HG02588 (cell line): ENCODE measurements around the gene CXCL13.
"Not testable (repeated sequence)": the region's sequence is repeated elsewhere in the genome, so short reads cannot be mapped to it uniquely, and the experiment has no call there.

Experiments used
- ATAC-seq: cut with Tn5 transposase; IDR thresholded peaks from one replicate; pipeline ENCODE4 v1.9.1; 2021; ENCODE audit warnings: mild to moderate bottlenecking, moderate library complexity; ENCODE audit not compliant: unreplicated experiment

Gene CXCL13

DNA sequence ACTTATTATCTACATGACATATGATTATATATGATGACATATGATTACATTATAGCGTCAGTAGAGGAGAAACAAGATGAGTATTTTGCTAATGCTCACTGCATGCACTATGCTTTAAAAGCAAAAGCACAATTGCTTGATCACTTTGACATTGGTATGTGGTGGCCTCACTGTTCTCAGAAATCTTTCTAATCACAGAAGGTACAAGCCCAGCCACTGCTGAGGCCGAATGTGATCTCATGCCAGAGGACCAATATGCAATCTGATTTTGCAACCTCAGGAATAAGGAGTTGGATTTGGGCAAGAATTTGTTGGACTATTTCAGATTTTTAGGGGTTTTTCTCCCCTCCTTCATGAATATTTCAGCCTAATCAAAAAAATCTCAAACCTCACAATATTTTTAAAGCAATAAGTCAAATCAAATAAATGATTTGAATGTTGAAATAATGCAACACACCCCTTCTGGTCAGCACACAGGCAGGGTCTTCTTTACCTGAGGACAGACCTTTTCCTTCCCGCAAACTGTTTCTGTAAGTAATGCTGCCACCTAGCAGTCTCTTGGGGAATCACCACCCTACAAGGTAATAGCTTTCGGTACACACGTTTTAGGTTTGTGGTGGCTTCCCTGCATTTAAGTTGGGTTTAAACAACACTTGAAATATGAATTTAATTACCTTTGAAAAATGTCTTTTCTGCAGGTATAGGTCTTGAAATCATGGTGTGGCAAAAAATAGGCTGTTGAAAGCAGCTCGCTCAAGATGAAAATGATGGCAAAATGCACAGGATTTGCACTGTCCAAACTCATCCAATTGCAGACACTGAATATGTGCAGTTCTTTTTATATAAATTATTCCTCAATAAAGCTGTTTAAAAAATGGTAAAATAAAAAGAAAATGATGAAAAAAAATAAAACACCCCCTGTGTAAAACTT lies 4.8 kb upstream of the CXCL13 start:
- ATAC-seq = peak; percentile 50

DNA sequence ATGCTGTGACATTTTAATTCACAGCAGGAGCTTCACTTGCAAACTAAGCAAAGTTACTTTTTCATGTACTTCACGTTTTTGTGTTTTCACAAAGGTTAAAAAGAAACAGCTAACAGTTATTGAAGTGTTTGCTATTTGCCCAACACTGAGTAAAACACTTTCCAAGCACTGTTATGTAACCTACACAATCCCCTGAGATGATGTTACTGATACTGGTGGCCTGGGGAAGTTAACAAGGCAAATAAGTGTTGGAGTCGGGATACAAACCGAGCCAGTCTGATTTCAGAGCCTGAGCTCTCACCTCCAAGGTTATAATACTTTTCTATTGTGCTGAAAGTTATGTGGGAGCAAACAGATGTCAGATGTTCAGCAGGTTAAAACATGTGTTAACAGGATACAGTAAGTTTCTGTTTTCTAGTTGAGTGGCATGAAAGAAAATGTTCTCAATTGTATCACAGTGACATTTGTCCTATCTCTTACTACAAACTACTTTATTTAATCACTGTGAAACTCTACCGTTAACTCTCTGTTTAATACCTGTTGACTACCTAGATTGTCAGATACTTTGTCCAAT lies 3.9 kb upstream of the CXCL13 start:
- peak; percentile 42 for ATAC-seq

DNA sequence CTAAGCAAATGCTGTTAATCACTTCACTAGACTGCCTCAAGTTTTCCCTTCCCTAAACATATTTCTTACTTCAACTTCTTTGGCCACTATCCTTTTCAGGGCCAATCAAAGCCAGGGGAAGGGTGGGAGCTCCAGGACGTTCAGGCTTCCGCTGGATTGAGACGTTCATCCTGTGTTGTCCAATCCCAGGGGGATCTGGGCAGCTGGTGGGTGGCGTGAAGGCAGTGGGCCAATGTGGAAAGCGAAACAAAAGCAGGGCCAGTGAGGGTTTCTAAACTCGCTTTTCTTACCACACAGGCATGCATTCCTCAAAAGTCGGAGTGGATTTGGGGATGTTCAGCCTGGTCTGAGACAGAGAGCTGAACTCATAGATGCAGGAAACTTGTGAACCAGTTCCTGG lies 7.6 kb downstream of the CXCL13 start:
- ATAC-seq = no peak

DNA sequence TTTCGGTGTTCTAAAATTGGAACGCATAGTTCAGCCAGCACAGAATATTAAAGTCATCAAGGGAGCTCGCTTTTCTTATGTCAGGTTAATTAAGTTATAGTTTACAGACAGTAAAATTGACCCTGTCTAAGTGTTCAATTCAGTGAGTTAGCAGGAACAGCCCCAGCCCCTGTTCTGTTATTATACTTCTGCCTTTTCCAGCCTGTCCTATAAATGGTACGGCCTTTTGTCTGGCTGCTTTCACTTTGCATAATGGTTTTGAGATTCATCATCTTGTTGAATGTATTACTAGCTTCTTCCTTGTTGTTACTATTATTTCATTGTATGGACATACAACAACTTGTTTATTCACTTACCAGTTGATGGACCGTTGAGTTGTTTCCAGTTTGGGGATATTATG lies 9.5 kb downstream of the CXCL13 start:
- ATAC-seq = no peak

DNA sequence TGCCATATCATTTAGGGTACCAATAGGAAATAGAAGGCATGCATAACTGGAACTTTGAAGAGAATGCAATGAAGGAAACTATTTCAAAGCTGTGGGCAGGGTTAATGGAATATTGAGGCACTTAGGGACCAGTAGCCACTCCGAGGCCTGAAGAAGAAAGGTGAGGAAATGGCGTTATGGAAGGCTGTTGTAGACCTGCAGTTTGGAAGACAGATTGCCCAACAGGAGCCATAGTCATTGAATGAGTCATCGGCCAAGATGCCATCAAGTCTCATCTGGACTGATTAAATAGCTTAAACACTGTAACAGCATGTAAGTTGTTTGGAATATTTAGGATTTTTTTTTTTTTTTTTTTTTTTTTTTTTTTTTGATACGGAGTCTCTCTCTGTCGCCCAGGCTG lies 11.6 kb downstream of the CXCL13 start:
- no peak for ATAC-seq

DNA sequence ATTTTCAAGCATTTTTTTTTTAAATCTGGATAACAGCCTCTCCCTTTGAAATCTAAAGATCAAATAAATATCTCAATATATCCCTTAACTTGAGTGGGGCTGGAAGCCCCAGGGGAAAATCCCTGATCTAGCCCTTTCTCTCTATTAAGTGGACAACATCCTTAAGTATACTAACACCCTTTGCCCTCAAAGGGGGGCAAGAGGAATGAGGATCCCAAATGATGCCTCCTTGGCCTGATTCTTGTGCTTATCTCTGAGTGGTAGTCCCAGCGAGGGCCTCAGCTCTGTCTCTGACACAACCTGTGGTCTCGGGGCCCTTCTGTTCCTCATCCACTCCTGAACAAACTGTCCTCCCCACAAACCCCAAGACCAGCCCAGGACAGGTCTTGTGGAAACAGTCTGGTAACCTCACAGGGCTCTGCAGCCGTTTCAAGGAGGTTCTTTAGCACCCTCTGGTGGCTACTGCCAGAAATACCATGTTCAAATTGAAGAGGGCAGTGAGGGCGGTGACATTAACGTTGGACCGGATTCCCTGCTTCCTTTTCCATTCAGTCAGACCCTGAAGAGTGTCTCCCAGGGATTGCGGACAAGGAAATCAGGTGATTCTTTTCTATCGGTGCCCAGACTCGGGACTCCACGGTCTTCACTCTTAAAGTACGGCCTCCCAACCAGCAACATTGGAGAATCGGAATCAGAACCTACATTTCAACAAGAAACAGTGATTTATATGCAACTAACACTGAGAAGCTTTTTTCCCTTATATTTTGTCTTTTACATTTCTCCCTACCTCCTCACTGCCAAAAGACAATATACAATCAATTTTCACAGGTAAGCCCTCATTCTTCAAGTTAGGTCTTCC lies 13.0 kb downstream of the CXCL13 start:
- ATAC-seq = peak; percentile 95

DNA sequence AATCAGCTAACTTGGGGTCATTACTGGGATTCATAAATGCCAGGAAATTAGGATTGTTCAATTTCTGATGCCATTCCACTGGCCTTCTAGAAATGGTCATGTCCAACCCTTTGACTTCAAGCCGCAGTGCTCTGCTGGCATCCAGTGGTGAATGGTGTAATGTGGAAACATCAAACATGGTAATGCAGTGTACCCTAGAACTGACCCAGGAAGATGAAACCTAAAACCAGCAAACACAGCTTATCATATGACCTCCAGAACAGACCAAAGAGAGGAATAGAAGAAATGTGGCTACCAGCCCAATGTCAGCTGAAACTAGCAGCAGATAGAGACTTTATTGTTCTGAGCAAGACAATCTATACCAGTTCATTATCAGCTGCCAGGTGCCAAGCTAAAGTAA lies 13.8 kb downstream of the CXCL13 start:
- ATAC-seq = no peak

DNA sequence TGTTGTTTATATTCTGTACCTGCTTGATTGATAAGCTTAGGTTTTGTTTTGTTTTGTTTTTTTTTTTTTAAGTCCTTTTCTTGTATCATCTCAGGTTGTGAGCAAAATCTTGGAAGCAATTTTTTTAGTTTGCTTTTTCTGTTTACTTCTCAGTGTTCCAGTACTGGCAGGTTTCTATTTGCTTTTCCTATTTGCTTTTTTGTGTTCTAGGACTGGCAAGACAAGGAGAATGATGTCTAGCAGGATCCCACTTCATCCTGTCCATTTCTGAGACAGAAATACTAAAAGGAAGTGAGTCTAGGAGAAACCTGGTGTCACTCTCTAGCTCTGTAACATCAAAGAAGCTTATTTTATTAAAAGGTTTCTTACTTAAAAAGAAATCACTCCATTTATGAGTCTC lies 15.6 kb downstream of the CXCL13 start:
- no peak for ATAC-seq

DNA sequence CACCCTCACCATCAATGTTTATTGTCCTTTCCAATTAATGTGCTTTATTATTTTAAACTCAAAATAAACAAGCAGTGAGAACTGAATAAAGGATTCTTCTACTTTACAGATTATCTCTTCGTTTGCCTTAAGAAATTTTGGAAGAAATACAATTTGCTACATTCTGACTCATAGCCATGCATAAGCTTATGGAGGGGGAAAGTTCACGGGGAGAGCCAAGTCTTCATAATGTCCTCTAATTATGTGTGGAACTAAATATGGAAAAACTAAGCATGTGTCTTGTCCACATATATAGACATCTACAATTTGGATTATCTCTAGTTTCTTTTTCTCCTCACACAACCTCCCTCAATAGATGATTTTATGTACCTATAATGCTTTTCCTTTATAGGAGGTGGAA lies 17.5 kb downstream of the CXCL13 start:
- no peak for ATAC-seq

DNA sequence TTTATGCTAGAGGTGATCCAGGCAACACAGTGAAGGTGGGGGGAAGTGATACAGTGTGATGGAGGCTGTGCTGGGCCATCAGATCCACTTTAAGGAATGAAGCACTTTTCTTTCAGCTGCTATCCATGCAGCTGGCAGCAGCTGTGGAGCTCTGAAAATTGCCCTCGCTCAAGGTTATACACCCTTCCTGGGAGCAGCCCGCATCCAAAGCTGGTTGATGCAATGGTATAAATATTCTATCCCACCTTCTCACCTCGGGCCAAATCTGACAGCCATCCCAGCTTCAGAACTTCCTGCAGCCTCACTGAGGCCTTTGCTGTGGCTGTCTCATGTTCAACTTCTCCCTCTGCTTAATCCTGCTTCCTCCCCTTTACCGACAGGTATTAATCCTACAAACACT lies 18.6 kb downstream of the CXCL13 start:
- no peak for ATAC-seq

DNA sequence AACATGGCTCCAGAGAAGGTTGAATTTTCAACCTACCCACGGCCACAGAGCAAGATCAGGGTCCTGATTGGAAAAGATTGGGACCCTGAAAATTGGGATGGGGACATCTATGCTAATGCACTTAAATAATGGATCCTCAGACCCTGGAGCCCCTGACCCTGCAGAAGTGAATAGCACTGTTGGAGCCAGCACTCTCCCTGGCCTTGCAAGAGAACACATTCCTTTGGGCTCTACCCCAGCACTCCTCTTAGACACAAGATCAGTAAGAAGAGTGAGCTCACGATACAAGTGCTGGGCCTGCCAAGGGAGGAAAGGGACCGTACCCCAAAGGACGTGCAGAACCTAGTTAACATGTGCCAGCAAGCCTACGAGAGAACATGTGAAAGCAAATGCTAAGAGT lies 19.9 kb downstream of the CXCL13 start:
- no peak for ATAC-seq

DNA sequence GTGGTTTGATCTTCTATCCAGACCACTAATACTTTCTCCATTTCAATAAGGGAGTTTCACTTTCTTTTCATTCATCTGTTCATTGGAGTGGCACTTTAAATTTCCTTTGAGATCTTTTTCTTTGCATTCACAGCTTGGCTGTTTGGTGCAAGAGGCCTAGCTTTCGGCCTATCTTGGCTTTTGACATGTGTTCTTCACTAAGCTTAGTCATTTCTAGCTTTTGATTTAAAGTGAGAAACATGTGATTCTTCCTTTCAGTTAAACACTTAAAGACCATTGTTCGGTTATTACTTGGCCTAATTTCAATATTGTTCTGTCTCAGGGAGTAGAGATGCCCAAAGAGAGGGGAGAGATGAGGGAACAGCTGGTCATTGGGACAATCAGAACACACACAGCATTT lies 24.3 kb downstream of the CXCL13 start:
- peak; percentile 84 for ATAC-seq

DNA sequence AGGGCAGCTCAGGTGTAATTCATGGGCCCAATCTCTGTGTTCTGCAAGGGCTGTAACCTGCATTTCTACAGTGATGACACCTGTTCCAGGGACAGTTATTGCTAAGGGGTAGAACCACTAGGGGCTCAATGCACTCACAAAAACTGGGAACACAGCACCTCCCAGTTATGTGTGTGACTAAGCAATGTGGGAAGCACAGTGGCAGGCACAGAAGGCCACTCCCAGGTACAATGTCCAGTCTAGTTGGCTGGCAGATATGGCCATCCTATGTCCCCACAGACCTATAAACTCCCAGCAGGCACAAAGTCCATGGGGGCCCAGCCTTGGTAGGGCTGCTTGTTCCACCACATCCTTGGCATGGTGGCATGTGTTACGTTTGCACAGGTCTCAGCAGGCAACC lies 25.7 kb downstream of the CXCL13 start:
- ATAC-seq = no peak

DNA sequence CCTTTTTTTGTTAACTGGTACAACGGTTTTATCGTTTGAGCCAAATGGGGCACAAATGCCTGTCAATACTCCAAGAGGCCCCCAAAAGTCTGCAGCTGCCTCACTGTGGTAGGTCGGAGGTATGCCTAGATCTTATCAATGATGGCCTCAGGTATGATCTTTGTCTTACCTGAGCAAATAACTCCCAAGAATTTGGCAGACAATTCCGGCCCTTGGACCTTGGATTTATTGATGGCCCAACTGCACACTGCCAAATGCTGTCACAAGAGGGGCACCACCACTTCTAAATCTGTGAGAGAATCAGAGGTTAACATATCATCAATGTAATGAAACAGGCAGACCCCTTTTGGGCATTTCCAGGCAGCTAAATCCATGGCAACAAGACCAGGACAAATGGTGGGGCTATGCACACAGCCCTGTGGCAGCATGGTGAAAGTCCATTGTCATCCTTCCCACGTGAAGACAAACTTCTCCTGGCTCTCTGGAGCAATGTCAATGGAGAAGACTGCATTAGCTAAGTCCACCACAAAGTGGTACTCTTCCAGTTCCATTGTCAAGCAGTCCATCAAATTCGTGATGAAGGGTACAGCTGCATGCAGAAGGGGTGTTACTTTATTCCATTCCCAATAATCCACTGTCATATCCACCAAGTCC lies 28.6 kb downstream of the CXCL13 start:
- ATAC-seq = no peak

DNA sequence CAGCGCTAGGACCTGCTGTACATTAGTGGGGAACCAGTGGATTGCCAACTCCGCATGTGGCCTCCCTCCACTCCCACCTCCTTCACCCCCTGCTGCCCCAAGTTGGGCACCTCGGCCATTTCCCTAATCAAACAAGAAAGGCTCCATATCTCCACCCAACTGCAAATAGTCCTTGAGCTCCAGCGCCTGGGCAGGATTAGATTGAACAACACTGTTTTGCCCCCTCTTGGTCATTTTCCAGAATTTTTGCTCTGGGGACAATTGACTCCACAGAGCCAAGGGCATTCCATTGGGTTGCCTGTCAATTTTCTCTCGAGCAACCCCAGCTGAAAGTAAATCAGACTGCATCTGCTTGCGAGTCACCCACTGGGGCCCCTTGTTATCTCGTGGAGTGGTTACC lies 29.6 kb downstream of the CXCL13 start:
- no peak for ATAC-seq

DNA sequence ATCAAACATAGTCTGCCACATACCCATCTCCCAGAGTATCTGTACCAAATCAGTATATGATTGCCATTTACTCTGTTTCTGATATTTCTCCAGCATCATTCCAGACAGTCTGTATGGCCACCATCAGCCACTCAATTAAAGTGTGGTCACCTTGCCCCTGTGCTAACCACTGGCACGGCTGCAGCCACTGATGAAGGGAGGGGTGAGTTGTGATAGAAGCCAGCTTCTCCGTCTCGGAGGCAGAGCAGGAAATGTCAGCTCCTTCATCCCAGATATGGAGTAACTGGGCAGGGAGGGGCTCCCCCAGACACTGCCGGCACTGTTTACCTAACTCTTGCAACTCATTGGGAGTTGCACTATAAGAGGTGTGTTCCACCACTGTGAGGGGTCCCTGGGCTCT lies 30.3 kb downstream of the CXCL13 start:
- no peak for ATAC-seq

DNA sequence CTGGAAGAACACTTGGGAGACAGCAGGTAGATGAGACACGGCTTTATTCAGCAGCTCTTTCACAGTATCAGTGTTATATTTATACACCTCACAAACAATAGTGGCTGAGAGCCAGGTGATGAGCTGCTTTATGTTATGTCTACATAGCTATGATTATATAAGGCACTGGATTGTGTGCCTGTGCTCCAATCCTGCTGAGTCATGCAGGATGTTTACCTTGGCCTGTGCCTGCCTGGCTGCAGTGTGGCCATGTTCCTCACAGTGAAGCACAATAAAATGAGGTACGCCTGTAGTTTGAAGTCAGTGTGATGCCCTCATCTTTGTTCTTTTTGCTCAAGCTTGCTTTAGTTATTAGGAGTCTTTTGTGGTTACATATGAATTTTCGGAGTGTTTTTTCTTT lies 31.3 kb downstream of the CXCL13 start:
- ATAC-seq = no peak

DNA sequence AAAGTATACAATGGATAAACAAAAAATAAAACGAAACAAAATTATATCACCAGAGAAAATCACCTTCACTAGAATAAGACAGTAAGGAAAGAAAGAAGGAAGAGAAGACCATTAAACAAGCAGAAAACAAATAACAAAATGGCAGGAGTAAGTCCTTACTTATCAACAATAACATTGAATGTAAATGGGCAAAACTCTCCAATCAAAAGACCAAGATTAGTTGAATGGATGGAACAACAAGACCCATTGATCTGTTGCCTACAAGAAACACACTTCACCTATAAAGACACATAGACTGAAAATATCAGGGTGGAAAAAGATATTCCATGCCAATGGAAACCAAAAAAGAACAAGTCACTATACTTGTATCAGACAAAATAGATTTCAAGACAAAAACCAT lies 38.4 kb downstream of the CXCL13 start:
- ATAC-seq = not testable (repeated sequence)

DNA sequence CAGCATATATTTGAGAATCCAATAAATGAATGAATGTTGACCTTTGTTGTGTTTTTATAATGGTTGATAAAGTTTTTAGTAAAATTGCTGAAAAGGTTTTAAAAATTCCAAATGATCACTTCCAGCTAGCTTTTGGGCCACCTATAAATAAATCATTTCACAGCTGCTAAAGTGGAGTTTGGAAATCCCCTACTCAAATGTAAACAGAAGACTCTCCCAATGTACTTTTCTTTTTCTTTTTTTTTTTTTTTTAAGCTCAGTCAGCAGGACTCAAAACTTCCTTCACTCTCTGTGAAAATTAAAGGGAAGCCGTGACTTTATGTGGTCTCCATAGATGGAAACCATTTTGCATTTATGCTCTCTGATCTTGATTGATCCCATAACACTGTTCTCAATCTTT lies 45.2 kb downstream of the CXCL13 start:
- ATAC-seq = no peak

DNA sequence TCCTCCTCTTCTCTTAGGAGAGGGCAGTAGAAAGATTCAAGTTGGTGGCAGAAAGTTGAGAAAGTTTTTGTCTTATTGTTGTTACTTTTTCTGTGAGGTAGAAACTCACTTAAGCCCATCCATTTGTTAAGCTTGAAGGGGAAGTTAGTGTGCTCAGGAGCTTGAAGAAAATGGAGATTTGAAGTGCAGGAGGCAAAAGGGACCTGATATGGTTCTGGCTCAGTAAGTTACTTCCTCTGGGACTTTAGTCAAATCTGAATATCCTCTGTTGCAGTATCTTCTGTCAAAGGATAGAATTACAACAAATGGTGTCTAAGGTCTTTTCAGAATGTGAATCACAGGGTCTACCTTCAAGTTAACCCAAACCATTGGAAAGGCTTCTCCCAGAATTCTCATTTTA lies 46.2 kb downstream of the CXCL13 start:
- ATAC-seq = no peak

DNA sequence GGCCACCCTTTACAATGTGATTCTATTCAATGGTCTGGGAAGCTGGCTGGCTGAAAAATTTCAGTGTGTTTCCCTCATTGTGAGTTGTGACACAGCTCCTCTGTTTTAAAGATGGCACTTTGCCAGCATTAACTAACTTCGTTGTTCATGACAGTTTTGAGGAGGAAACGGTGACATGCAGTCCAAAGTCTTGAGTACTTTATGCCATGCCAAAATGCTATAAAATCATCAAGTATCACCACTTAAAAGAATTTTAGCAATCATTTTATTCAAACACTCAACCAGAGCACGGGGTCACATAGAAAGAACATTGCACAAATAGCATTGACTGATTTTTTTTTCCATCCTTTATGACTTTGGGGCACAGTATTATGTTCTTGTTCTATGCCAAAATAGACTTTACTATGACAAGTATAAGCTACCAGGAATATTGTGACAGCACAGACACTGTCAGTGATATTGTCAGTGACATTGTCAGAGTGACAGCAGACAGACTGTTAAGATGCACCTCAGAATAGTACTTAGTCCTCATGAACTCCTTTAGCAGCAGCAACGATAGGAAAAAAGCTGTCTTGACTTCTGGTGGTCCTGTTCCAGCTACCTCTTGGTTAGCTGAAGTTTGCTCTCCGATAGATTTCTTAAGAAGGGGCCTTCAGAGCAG lies 46.7 kb downstream of the CXCL13 start:
- ATAC-seq = no peak
